ENCODE results near the gene S100A12. TPM values are rescaled to one million over a fixed set of nuclear protein-coding genes. Genes with fewer than 3 reads are reported as not detected.

Gene S100A12
- polyA plus RNA-seq, 3 donors, result 1,275 to 2,834 (median 2,543) TPM

DNA sequence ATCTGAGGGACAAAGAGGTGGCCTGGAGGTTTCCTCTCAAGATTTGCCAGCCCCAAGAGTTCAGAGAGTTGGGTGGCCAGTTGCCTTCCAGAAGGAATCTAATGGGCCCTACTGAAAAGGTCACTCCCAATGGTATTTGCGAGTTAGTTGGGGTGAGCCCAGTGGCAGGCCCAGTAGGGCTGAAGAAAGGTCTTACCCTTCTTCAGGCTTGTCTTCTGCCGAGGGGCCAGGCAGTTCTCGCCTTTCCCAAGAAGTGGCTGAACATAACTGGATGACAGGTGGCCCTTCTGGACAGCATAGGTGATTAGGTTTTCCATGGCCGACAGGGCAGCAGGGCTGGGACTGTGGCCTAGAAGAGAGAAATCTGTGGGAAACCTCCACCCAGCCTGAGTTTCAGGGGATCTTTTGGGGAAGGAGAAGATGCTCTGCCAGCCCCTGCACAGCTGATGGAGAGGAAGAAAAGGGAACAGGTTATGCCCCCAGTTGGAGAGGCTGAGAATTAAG is 33.9 kb downstream of the S100A12 start:
- Mint-ChIP-seq H3K36me3 (no peaks in the 10 kb centered on the region), H3K4me3 (no peak overlapping the region), H3K9me3 (peaks cover 0 to 3% (median 0%) of the 10 kb centered on the region in 7 donors), H3K27ac (no peak overlapping the region), H3K4me1 (peaks cover 48% of the 10 kb centered on the region), H3K27me3 (ENCODE audit: low read depth in 3 of 3) (peaks cover 2 to 12% (median 6%) of the 10 kb centered on the region in 3 donors)
- Histone ChIP-seq H3K9ac (ENCODE audit: insufficient read depth, low read length, poor library complexity, severe bottlenecking) (no peak overlapping the region), H3K4me3 (replicated peaks in 1 of 3; ENCODE audit: low read depth in 2 of 3, low read length in 3 of 3) (no peak overlapping the region), H3K4me1 (ENCODE audit: control insufficient read depth in 1 of 2, insufficient read depth in 2 of 2, low read length in 2 of 2) (peaks cover 28 to 32% of the 10 kb centered on the region in 2 donors), H3K27me3 (ENCODE audit: control insufficient read depth in 2 of 2, insufficient read depth in 2 of 2, low read length in 2 of 2) (no peaks in the 10 kb centered on the region), H2AFZ (ENCODE audit: insufficient read depth, low read depth, low read length, poor library complexity, severe bottlenecking) (no peak overlapping the region), H3K36me3 (replicated peaks in 1 of 2; ENCODE audit: control insufficient read depth in 1 of 2, insufficient read depth in 2 of 2, low read length in 2 of 2) (no peaks in the 10 kb centered on the region), H4K20me1 (ENCODE audit: insufficient read depth, low read length) (no peaks in the 10 kb centered on the region), H3K9me3 (replicated peaks in 1 of 2; ENCODE audit: control insufficient read depth in 1 of 2, insufficient read depth in 1 of 2, low read length in 2 of 2) (no peaks in the 10 kb centered on the region), H3K4me2 (replicated peaks; ENCODE audit: extremely low read depth, low read length, poor library complexity, severe bottlenecking) (no peak overlapping the region), H3K27ac (ENCODE audit: low read depth in 1 of 2, low read length in 2 of 2) (no peak overlapping the region), H3K79me2 (ENCODE audit: insufficient read depth, low read length) (no peaks in the 10 kb centered on the region)
- intact Hi-C loops (cut with micrococcal nuclease), result no loop called here
- 97% methylated on average over 4 of the region's 4 CpGs for WGBS (ENCODE audit: insufficient coverage)
- TF ChIP-seq, protein P1, sequence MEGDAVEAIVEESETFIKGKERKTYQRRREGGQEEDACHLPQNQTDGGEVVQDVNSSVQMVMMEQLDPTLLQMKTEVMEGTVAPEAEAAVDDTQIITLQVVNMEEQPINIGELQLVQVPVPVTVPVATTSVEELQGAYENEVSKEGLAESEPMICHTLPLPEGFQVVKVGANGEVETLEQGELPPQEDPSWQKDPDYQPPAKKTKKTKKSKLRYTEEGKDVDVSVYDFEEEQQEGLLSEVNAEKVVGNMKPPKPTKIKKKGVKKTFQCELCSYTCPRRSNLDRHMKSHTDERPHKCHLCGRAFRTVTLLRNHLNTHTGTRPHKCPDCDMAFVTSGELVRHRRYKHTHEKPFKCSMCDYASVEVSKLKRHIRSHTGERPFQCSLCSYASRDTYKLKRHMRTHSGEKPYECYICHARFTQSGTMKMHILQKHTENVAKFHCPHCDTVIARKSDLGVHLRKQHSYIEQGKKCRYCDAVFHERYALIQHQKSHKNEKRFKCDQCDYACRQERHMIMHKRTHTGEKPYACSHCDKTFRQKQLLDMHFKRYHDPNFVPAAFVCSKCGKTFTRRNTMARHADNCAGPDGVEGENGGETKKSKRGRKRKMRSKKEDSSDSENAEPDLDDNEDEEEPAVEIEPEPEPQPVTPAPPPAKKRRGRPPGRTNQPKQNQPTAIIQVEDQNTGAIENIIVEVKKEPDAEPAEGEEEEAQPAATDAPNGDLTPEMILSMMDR (IDR thresholded peaks at IDR 0.05), result no peak
- DNase-seq, result no peak

DNA sequence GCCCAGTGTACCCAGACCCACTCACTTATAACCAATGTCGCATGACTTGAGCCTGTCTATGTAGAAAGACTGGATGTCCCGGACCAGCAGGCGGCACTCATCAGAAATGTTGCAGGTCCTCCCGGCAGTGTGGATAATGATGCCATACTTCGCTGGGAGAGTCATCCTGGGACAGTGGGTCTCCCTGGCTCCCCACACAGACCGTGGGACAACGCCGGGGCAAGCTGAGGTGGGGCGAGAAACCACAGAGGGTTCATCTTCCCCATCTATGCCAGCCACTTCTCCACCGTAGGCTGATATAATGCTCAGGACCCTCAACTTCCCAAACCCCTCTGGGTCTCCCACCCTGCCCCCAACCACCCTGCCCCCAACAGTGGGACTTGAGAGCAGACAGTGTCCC is 35.1 kb downstream of the S100A12 start:
- Mint-ChIP-seq H3K36me3 (no peaks in the 10 kb centered on the region), H3K27me3 (ENCODE audit: low read depth in 3 of 3) (peaks cover 3 to 10% (median 6%) of the 10 kb centered on the region in 3 donors), H3K9me3 (peaks cover 0 to 3% (median 0%) of the 10 kb centered on the region in 7 donors), H3K4me3 (no peak overlapping the region), H3K27ac (no peak overlapping the region), H3K4me1 (peaks cover 37% of the 10 kb centered on the region)
- Histone ChIP-seq H3K79me2 (ENCODE audit: insufficient read depth, low read length) (no peaks in the 10 kb centered on the region), H3K27me3 (ENCODE audit: control insufficient read depth in 2 of 2, insufficient read depth in 2 of 2, low read length in 2 of 2) (no peaks in the 10 kb centered on the region), H4K20me1 (ENCODE audit: insufficient read depth, low read length) (no peaks in the 10 kb centered on the region), H3K9ac (ENCODE audit: insufficient read depth, low read length, poor library complexity, severe bottlenecking) (no peak overlapping the region), H3K36me3 (replicated peaks in 1 of 2; ENCODE audit: control insufficient read depth in 1 of 2, insufficient read depth in 2 of 2, low read length in 2 of 2) (no peaks in the 10 kb centered on the region), H3K4me3 (replicated peaks in 1 of 3; ENCODE audit: low read depth in 2 of 3, low read length in 3 of 3) (no peak overlapping the region), H3K9me3 (replicated peaks in 1 of 2; ENCODE audit: control insufficient read depth in 1 of 2, insufficient read depth in 1 of 2, low read length in 2 of 2) (no peaks in the 10 kb centered on the region), H3K4me1 (ENCODE audit: control insufficient read depth in 1 of 2, insufficient read depth in 2 of 2, low read length in 2 of 2) (peaks cover 17 to 21% of the 10 kb centered on the region in 2 donors), H3K4me2 (replicated peaks; ENCODE audit: extremely low read depth, low read length, poor library complexity, severe bottlenecking) (no peak overlapping the region), H2AFZ (ENCODE audit: insufficient read depth, low read depth, low read length, poor library complexity, severe bottlenecking) (no peak overlapping the region), H3K27ac (ENCODE audit: low read depth in 1 of 2, low read length in 2 of 2) (no peak overlapping the region)
- 96% methylated on average over 4 of the region's 10 CpGs for WGBS (ENCODE audit: insufficient coverage)
- TF ChIP-seq, protein P1 (IDR thresholded peaks at IDR 0.05), result no peak
- DNase-seq, result no peak
- intact Hi-C loops (cut with micrococcal nuclease), result no loop called here
